Mesodermal cell (in vitro differentiated cells): ENCODE results near the gene NCF2.

ENCODE experiments used
- H3K27ac ChIP-seq: 2 replicates; pipeline ENCODE4 v1.7.0; 2013; ENCODE audit warnings: mild to moderate bottlenecking, low read depth, low read length, moderate library complexity; ENCODE audit not compliant: severe bottlenecking
- H3K36me3 ChIP-seq: 2 replicates; pipeline ENCODE4 v1.7.1; 2013; ENCODE audit warnings: mild to moderate bottlenecking, low read length, moderate library complexity; ENCODE audit not compliant: control insufficient read depth, insufficient read depth
- H3K4me1 ChIP-seq: one replicate; pipeline ENCODE4 v1.7.1; 2013; ENCODE audit warnings: mild to moderate bottlenecking, low read length; ENCODE audit not compliant: insufficient read depth, control insufficient read depth, poor library complexity, severe bottlenecking
- H3K4me3 ChIP-seq: 2 replicates; pipeline ENCODE4 v1.7.0; 2013; ENCODE audit warnings: low read length, control low read depth, mild to moderate bottlenecking; ENCODE audit not compliant: insufficient read depth, poor library complexity, severe bottlenecking; ENCODE audit errors: extremely low read depth
- H3K9me3 ChIP-seq: 2 replicates; pipeline ENCODE4 v1.7.1; 2013; ENCODE audit warnings: mild to moderate bottlenecking, low read length, moderate library complexity; ENCODE audit not compliant: control insufficient read depth
- WGBS, 2 experiments: methylation state at CpG; one replicate each; pipeline ENCODE4 v1.1.5; 2013; ENCODE audit warnings: missing lambda C conversion rate in 2 of 2; ENCODE audit not compliant: insufficient coverage in 2 of 2; 5-methylcytosine and 5-hydroxymethylcytosine counted together

The NCF2 gene

GRCh38 chr1:183598386-183598785, 8.1 kb upstream of the NCF2 start:
- Histone ChIP-seq H3K27ac (no peak overlapping the region), H3K36me3 (no peaks in the 10 kb centered on the region), H3K4me3 (no peak overlapping the region), H3K9me3 (no peaks in the 10 kb centered on the region), H3K4me1 (no peaks in the 10 kb centered on the region)
- WGBS, 2 experiments: 81 to 94% methylated on average over 2 of the region's 2 CpGs

DNA sequence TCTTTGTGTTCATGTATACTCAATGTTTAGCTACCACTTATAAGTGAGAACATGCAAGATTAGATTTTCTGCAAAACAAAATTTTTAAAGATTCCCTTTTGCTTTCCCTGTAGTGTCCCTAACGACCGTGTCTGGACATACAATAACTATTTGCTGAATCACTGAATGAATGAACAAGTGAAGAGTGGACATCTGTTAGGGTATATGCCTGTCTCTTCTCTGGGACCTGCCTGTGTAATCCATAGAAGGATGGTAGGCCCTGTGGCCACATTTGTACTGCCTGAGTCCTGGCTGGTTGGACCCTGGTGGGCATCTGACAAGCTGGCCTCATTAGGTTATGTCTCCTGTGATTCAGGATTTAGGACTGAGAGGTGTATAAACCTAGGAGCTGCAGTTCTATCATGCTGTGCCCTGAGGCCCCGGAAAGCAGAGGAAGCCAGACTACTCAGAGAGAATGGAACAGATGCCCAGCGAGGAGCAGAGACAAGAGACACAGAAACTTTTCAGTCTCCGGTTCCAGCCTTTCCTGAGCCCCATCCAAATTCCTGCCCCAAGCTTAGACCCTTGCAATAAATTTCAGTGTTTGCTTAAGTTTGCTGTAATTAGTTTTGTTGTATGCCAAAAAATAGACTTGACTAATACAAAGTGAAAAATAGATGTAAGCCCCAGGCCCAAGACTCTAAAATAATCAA, 7.5 kb upstream of the NCF2 start:
- no peaks in the 10 kb centered on the region for H3K36me3 ChIP-seq
- no peak overlapping the region for H3K27ac ChIP-seq
- 78 to 100% methylated on average over 2 to 5 of the region's 5 CpGs for WGBS, 2 experiments
- no peaks in the 10 kb centered on the region for H3K9me3 ChIP-seq
- H3K4me1 ChIP-seq: no peaks in the 10 kb centered on the region
- no peak overlapping the region for H3K4me3 ChIP-seq

DNA sequence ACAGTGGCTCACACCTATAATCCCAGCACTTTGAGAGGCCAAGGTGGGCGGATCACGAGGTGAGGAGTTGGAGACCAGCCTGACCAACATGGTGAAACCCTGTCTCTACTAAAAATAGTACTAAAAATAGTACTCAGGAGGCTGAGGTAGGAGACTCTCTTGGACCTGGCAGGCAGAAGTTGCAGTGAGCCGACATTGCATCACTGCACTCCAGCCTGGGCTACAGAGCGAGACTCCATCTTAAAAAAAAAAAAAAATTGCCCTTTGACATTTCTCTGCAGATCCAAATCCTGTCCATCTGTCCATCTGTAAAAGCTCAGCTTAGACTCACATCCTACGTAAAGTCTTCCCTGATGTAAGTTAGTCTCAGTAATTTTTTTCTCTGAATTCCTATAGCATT, 6.2 kb upstream of the NCF2 start:
- Histone ChIP-seq H3K4me1 (no peaks in the 10 kb centered on the region), H3K36me3 (no peaks in the 10 kb centered on the region), H3K9me3 (no peaks in the 10 kb centered on the region), H3K4me3 (no peak overlapping the region), H3K27ac (no peak overlapping the region)
- WGBS, 2 experiments: 94 to 100% methylated on average over 3 to 5 of the region's 5 CpGs

DNA sequence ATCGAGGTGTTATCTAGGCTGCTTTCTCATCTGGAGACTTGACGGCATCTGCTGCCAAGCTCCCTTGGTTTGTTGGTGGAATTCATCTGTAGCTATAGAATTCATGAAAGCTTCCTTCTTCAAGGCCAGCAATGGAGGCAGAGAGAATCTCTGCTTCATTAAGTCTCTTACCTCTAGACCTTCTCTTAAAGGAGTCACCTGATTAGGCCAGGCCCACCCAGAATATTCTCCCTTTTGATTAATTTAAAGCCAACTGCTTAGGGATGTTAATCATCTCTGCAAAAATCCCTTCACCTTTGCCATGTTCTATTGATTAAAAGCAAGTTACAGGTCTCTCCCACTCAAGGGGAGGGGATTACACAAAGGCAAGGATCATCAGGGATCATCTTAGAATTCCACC, 5.3 kb upstream of the NCF2 start:
- WGBS, 2 experiments: 100% methylated on average over 1 to 2 of the region's 2 CpGs
- H3K27ac ChIP-seq: no peak overlapping the region
- H3K4me3 ChIP-seq: no peak overlapping the region
- H3K9me3 ChIP-seq: no peaks in the 10 kb centered on the region
- H3K36me3 ChIP-seq: no peaks in the 10 kb centered on the region
- H3K4me1 ChIP-seq: no peaks in the 10 kb centered on the region

DNA sequence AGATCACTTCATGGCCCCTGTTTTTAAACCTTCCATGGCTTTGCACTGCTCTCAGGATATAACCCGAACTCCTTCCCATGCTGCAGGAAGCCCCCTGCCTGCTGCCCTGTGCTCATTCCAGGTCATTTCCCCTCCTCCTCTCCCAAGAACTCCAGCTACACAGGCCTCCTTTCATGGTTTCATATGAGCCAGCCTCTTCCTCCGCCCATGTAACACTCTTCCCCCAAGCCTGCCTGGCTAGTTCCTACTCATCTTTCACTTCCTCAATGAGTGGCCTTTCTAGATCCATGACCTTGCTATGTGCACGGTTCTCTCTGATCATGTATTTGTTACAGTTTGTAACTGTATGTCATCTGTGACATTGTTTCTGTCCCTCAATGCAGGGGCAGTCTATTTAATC, 3.1 kb upstream of the NCF2 start:
- H3K36me3 ChIP-seq: no peaks in the 10 kb centered on the region
- no peak overlapping the region for H3K4me3 ChIP-seq
- no peaks in the 10 kb centered on the region for H3K9me3 ChIP-seq
- no peaks in the 10 kb centered on the region for H3K4me1 ChIP-seq
- WGBS, 2 experiments: 87 to 100% methylated on average over 2 to 3 of the region's 3 CpGs
- H3K27ac ChIP-seq: no peak overlapping the region

GRCh38 chr1:183592733-183593132, 2.5 kb upstream of the NCF2 start:
- no peaks in the 10 kb centered on the region for H3K9me3 ChIP-seq
- 89 to 92% methylated on average over 7 of the region's 7 CpGs for WGBS, 2 experiments
- no peaks in the 10 kb centered on the region for H3K4me1 ChIP-seq
- H3K36me3 ChIP-seq: no peaks in the 10 kb centered on the region
- H3K4me3 ChIP-seq: no peak overlapping the region
- H3K27ac ChIP-seq: no peak overlapping the region

DNA sequence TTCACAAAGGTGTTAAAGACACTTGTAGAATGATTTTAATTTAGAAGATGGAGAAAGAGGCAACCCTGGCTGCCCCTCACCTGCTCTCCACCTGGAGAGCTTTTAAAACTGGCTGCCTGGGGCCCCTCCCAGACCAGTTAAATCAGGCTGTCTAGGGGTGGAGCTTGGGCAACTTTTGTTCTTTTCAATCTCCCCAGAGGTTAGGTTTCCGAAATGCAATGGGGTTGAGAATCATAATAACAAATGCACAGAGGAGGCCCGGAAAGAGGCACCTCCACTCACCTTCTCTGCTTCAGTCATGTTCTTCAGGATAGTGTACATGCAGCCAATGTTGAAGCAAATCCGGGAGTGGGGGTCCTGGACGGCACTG, 400 bp downstream of the NCF2 start:
- no peaks in the 10 kb centered on the region for H3K36me3 ChIP-seq
- no peaks in the 10 kb centered on the region for H3K4me1 ChIP-seq
- H3K4me3 ChIP-seq: no peak overlapping the region
- no peak overlapping the region for H3K27ac ChIP-seq
- WGBS, 2 experiments: 79 to 85% methylated on average over 2 to 3 of the region's 4 CpGs
- no peaks in the 10 kb centered on the region for H3K9me3 ChIP-seq

- no peak overlapping the region for H3K27ac ChIP-seq
- H3K4me3 ChIP-seq: no peak overlapping the region
- H3K9me3 ChIP-seq: no peaks in the 10 kb centered on the region
- WGBS, 2 experiments: 96 to 100% methylated on average over 3 of the region's 5 CpGs
- no peaks in the 10 kb centered on the region for H3K4me1 ChIP-seq
- H3K36me3 ChIP-seq: no peaks in the 10 kb centered on the region
These were observed 875 bp downstream of the NCF2 start for GRCh38 chr1:183589384-183589783.

DNA sequence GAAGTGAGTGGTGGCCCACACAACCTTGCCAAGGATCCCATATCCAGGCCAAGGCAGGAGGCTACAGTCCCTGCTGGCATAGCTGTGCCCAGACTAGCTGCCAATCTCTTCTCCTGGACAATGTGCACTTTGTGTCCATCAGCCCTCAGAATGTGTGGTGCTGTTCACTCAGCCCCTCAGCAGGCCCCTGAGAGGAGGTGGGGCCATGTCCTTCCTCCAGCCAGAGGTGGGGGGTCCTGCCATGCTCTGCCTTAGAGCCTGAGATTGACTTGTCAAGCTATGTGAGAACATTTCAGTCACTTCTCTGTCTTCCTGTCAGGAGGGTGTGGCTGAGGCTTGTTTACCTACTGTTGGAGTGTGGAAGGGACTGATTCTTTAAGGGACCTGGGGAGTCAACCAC, 1.4 kb downstream of the NCF2 start:
- H3K27ac ChIP-seq: no peak overlapping the region
- no peaks in the 10 kb centered on the region for H3K4me1 ChIP-seq
- no peaks in the 10 kb centered on the region for H3K9me3 ChIP-seq
- H3K4me3 ChIP-seq: no peak overlapping the region
- no peaks in the 10 kb centered on the region for H3K36me3 ChIP-seq

DNA sequence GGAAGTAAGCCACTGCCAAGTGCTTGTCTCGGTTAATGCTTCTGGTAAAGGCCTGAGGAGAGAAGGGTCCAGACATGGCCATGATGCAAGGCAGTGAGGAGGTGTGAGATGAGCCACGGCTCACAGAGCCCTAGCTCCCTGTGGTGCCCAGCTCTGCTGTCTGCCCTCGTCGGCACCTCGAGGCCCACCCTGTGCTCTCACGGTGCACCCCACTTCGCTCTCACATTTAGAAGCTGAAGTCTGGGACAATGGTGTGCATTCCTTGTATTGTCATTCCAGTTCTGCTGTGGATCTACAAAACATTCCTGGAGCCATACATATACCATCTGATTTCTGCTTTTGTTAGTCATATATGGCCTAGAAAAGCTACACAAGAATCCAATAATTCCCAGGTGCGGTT, 3.3 kb downstream of the NCF2 start:
- no peaks in the 10 kb centered on the region for H3K36me3 ChIP-seq
- H3K4me1 ChIP-seq: no peaks in the 10 kb centered on the region
- H3K27ac ChIP-seq: no peak overlapping the region
- H3K4me3 ChIP-seq: no peak overlapping the region
- WGBS, 2 experiments: 88 to 95% methylated on average over 7 to 8 of the region's 8 CpGs
- no peaks in the 10 kb centered on the region for H3K9me3 ChIP-seq

- 100% methylated on average over 1 of the region's 1 CpG for WGBS, 2 experiments
- H3K4me1 ChIP-seq: no peaks in the 10 kb centered on the region
- no peak overlapping the region for H3K27ac ChIP-seq
- H3K36me3 ChIP-seq: no peaks in the 10 kb centered on the region
- no peaks in the 10 kb centered on the region for H3K9me3 ChIP-seq
- H3K4me3 ChIP-seq: no peak overlapping the region
These were observed 3.8 kb downstream of the NCF2 start for GRCh38 chr1:183586455-183586854.
